ENCODE results near the gene TNFAIP8L2.
"Not testable (repeated sequence)": the region's sequence is repeated elsewhere in the genome, so short reads cannot be mapped to it uniquely, and the experiment has no call there.

The TNFAIP8L2 gene

DNA sequence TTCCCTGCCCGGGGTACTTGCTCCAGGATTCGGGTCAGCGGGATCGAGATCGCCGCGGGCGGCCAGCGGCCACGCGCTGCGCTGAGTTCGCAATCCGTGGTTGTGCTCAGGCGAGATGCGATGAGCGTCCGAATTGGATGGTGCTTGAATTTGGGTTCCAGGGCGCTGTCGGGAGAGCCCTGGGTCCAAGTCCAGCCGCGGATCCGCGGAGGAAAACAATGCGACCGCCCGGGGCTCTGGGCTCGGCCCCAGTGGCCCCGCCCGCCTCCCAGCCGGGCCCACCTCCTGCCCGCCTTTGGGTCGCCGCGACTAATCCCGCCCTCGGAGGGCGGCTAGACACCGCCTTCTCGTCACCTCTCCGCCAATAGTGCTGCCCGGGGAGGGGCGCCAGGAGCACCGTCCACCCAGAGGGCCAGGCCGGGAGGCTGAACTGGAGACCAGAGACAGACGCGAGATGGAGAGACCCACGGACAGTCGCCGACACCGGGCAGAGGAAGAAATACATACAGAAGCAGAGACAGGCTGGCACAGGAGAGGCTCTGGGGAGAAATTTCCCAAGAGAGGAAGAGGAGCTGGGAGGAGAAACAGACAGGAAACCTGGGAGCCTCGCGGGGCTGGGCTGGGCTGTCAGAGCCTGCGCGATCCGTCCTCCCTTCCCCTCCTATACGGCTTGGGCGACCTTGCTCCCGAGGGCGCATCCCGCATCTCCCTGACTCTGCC, 9.9 kb upstream of the TNFAIP8L2 start, which contains the start of gene SEMA6C:
TSS of gene SEMA6C (minus strand) at position 220 of the 720 bp plus-strand sequence. CDS start 4,010 bp downstream, outside the sequence.
- DNase-seq: peak; percentile 80

DNA sequence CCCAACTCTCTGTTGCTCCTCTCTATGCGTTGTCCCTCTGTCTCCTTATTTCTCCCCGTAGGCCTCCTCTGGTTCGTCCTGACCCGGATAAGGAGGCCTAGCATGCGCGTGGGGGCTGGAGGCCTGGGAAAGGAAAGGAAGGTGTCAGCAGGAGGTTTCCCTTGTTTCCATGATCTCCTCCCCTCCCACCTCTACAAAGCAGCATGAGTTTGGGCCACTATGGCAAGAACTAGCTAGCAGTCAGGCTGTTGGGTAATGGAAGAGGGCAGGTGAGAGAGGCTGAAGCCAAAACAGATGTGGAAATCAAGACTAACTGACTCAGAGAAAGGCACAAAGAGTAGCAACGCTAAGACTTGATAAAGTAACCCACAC, 9.3 kb upstream of the TNFAIP8L2 start:
- no peak for DNase-seq

DNA sequence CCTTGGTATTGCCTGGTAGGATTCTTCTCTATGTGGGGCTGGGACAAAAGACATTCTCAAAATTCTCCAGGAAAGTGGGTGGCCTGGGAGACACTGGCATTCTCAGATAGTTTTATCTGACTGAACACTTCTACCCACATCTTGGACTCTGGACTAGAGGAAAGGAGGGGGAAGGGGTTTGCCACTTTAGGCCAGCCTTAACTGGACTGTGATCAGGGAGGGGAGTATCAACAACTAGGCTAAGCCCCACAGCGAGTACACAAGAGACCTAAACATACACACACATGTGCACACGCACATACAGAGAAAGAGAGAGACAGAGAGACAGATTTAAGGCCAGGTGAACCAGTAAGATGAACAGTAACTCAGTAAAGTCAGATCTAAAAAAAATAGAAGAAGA, 8.8 kb upstream of the TNFAIP8L2 start:
- no peak for DNase-seq

DNA sequence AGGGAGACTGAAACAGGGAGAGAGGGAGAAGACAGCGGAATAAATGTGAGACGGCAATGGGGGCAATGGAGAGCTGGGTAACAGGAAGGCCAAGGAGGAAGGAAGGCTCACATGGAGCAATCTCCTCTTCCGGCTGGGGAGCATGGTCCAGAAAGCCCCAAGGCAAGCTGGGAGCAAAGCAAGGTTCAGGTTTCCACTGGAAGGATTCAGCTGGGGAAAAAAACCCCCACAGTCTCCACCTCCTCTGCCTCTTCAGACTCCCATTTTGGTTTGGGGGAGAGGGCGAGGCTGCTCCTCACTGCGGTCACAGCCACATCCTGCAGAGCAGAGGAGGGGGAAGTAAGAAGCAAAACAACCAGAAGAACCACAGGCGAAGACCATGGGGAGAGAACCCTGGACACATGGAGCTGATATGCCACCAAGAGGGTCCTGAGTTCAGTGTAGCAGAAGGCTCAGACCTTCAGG, 650 bp downstream of the TNFAIP8L2 start:
- DNase-seq: peak; percentile 75

DNA sequence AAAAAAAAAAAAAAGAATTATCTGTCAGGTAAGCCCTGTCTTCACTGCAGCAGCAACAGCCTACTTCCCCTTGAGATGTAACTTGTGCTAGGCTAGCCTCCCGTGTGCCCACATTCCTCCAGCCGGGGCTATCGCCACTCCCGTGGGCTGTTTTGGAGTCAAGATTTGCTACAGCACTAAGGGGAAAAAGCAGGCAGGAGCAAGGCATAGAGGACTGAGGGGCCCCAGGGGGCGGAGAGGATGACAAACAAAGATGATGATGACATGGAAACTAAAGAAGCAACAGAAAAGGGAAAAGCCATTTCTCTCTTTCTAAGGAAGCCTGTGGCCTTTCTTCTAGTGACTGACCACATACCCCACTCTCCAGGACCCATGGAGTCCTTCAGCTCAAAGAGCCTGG, 1.9 kb downstream of the TNFAIP8L2 start:
- DNase-seq: no peak

DNA sequence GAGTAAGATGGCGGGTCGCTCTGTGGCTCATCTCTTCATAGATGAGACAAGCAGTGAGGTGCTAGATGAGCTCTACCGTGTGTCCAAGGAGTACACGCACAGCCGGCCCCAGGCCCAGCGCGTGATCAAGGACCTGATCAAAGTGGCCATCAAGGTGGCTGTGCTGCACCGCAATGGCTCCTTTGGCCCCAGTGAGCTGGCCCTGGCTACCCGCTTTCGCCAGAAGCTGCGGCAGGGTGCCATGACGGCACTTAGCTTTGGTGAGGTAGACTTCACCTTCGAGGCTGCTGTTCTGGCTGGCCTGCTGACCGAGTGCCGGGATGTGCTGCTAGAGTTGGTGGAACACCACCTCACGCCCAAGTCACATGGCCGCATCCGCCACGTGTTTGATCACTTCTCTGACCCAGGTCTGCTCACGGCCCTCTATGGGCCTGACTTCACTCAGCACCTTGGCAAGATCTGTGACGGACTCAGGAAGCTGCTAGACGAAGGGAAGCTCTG, 2.4 kb downstream of the TNFAIP8L2 start:
- DNase-seq: no peak

DNA sequence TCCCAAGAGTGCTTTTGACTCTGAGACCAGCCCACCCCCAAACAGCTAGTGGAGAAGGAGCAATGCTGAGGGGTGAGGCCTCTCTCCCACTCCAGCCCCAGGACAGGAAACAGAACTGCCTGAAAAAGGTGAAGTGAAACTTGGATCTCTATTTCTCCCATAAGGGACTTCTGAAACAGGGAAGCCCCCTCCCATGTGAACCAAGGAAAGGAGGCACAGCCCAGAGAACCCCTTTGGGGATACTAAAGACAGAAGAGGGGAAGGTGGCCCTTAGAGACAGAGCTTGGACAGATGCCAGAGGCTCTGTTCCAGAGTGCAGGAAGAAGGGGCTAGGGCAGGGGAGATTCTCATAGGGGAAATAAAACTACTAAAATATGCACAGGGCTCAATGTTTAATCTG, 2.9 kb downstream of the TNFAIP8L2 start:
- DNase-seq: no peak

DNA sequence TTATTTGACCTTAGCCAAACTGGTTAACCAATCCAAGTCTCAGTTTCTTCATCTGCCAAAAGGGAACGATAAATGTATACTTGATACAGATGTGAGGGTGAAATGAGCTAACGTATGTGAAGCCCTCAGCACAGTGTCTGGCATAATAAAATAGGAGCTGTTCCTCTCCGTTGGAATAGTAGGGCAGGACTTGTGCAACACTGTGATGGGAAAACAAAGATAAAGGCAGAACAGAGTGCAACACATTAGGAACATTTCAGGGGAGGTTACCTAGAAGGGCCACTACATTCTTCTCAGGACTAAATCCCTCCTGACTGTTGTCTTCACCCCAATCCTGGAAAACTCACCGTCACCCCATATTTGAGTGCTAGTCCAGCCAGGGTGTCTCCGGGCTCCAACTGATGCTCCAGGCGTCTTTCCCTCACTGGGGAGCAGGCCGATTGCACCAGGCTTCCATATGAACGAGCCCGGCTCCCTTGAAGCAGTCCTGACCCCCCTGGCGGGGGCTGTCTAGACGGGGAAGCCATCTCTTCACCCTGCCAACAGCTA, 8.4 kb downstream of the TNFAIP8L2 start:
- DNase-seq: no peak

DNA sequence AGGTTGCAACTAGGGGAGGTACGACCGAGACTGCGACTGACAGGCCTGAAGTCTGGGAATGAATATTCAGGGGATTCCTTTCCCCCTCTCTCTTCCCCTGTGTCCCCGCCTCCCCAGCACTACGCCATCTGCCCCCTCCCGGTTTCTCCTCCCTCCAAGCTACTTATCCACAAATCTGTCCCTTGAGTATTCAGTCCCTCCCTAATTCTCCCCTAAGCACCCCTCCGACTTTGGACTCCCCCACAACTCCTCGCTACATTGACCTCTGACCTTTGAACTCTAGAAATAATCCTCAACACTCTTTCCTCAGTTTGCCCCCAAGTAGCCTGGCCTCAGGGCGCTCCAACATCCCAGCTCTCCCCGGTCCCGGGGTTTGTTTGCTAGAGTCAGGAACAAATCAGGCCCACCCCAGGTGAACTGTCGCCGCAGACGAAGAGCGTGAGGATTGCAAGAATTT, 8.9 kb downstream of the TNFAIP8L2 start:
- DNase-seq: no peak

DNA sequence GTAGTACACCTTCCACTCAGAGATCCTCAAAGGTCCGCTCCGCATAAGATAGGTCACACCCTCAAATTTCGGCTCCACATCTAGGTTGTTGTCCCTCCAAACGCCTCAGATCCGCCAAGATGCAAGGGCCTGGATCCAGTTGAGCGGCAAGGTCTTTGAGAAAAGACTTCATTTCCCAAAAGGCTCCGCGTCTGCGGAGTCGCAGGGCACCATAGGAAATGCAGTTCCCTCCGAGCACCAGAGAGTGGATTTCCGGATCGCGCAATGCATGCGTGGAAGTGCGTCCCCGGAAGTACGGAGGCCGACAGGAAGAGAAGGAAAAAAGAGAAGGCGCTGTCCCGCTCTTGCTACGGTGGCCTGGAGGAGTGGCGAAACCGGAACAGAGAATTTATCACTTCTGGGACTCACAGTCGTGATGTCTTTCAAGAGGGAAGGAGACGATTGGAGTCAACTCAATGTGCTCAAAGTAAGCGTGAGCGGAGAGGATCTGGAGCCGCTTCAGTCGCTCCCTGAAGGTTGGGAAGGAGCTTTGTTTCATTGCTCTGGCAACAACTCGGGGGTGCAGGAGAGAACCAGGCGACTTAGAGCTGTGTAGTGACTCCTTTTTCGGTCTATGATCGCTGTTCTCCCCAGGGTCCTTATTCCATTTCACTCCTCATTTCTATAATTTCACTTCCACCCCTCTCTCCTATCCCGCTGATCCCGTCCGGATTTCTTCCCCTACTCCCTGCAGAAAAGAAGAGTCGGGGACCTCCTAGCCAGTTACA, 9.5 kb downstream of the TNFAIP8L2 start, which contains the start of the genes LYSMD1 and SCNM1:
TSS of gene LYSMD1 (minus strand) at position 165 of the 767 bp plus-strand sequence. CDS start 644 bp downstream, outside the sequence.
TSS of gene SCNM1 (plus strand) at position 407 of the 767 bp plus-strand sequence. CDS start at position 416, 9 bp downstream.
- peak; percentile 98 for DNase-seq

DNA sequence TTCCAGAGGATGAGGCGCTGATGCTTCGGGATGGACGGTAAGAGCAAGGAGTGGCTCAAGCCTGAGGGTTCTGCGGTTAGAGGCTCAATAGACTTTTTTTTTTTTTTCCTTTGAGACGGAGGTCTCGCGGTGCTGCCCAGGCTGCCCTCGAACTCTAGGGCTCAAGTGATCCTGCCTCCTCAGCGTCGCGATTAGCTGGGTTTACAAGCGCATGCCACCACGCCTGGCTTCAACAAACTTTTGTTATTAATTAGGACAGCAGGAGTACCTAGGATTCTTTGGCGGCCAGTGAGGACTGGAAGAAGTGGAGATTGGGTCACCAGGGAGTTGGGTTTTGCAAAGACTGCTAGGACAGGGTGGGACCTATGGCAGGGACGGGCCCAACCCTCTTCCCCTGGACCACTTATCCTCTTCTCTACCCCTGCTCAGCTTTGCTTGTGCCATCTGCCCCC, 10.1 kb downstream of the TNFAIP8L2 start:
- no peak for DNase-seq

DNA sequence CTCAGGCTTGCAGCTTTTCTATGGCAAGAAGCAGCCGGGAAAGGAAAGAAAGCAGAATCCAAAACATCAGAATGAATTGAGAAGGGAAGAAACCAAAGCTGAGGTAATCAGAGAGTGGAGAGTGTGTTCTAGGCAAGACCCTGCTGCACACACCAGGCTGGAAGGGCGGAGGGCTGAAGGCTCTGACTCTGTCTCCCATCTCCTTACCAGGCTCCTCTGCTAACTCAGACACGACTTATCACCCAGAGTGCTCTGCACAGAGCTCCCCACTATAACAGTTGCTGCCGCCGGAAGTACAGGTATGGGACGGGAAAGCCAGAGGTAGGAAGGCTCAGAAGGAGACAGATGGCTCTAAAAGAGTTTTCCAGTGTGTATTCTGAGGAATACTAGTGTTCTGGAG, 10.7 kb downstream of the TNFAIP8L2 start:
- DNase-seq: no peak

DNA sequence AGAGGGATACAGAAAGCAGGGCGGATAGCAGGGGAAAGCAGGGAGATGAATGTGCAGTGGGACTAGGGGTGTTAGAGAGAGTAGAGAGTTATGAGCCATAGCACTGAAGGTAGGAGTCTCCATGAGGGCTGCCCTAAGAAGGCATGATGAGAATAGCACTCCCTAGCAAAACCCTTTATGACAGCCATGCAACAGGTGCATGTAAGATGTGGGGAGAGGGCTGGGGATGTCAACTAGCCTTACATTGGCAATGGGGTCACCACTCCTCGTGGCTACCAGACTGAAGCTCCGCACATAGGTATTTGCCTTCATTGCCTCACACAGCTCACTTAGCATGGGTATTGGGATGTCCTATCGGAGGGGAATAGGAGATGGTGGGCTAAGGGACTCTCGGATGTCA, 14.7 kb downstream of the TNFAIP8L2 start:
- no peak for DNase-seq

DNA sequence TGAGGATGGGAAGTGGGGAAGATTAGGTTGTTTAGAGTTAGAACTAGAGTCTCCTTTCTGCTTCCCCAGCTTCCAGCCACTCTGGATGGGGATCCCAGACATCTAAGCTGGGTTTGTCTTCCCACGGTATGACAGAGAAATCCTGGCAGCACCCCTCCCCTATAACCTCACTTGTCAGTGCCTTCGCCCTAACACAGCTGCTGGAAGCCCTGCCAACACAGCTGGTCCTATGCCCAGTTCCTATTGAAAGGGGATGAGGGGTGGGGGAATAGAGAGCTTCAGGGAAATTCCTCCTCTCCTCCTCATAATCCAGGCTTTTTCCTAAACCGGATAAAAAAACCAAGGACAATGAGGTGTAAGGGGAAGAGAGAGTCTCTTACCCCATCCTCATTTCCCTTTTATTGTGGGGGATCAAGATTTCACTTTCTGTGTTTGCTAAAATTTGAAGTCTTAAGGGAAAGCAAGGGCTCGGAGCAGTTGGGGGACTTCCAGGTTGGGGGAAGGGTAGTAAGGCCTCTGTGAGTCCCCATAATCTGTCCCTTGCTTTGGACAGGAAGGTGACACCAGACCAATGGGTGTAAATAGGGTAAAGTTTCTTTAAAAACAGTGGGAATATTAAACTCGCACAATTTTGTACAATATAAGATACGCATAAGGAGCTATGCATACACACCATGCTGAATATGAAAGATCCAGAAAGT, 18.7 kb downstream of the TNFAIP8L2 start:
- no peak for DNase-seq

DNA sequence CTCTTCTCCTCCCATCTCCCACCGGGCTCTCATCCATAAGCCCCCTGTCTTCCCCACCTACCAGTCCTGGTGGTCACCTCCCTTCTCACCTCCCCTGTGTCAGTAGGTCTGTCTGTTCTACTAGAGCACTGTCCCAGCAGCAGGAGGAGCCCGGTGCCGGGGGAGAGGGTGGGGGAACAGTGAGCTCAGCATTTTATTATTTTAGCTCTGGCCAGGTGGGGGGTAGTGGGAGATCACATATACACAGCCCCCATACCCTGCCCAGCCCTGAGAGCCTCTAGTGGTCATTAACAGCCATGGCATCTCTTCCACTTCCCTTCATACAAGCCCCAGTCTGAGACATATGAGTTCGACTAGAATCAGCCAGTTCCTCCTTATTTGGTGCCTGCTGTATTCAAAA, 19.4 kb downstream of the TNFAIP8L2 start, which contains the start of gene TMOD4:
TSS of gene TMOD4 (minus strand) at position 119 of the 400 bp plus-strand sequence. CDS start 1,106 bp downstream, outside the sequence.
- no peak for DNase-seq

DNA sequence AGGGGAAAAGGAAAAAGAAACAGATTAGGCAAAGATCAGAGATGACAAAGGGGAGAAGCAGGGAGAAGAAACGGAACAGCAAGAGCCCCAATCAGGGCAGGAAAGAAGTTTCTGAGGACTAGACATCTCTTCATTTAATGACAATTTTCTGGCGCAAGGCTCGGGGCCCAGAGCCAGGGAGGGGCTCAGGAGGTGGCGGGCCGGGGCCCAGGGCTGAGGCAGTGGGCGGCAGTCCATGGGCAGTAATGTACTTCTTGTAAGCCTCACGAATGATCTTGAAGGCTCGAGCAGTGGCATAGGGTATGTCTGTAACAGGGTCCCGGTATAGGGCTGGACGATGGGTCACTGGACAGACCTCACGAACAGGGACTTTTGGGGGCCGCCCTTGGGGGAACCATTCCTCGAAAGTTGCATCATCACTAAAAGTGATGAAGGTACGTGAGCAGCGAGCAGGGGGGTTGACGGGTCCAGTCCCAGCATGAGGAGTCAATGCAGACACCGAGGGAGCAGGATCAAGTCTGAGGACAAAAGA, 20.1 kb downstream of the TNFAIP8L2 start:
- DNase-seq: no peak

DNA sequence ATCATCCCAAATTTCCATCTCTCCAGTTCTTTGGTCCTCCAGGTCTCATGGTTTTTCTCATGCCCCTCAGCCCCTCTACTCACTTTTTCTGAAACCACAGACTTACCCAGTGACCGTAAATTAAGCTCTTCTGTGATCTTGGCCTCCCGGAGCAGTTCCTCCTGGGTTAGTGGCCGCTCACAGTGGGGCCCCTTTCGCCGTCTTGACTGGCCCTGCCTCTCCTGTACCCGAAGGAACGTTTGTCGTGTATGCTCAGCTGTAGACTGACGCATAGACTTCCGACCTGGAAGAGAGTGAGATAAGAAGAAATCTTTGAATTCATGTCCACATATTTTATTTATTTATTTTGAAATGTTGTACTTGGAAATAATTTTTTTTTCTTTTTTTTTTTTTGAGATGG, 27.8 kb downstream of the TNFAIP8L2 start:
- no peak for DNase-seq

DNA sequence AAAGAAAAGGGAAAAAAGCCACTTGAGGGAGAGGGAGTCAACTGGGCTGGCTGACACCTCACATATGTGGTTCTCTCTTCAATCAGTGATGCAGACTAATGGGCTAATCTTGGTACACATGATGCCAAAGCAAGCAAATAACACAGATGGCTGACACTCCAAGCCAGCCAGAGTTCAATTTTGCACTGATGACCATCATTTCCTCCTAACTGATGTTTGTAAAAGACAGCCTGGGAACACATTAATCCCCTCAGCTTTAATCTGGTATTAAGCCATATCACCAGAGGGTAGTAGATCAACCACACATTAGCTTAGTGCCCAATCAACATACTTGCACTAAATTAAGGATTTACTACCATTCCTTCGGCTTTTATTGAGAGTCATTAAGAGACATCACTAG, 30.8 kb downstream of the TNFAIP8L2 start:
- DNase-seq: no peak

DNA sequence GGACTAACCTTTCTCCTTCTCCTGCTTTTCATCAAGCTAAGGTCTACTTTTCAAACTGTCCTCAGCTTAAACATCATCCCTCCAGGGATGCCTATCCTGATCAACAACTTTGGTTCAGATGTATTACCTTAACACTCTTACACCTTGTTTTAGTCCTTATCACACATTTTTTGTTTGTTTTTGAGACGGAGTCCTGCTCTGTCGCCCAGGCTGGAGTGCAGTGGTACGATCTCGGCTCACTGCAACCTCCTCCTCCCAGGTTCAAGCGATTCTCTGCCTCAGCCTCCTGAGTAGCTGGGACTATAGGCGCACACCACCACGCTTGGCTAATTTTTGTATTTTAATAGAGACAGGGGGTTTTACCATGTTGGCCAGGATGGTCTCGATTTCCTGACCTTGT, 32.2 kb downstream of the TNFAIP8L2 start:
- DNase-seq: not testable (repeated sequence)

DNA sequence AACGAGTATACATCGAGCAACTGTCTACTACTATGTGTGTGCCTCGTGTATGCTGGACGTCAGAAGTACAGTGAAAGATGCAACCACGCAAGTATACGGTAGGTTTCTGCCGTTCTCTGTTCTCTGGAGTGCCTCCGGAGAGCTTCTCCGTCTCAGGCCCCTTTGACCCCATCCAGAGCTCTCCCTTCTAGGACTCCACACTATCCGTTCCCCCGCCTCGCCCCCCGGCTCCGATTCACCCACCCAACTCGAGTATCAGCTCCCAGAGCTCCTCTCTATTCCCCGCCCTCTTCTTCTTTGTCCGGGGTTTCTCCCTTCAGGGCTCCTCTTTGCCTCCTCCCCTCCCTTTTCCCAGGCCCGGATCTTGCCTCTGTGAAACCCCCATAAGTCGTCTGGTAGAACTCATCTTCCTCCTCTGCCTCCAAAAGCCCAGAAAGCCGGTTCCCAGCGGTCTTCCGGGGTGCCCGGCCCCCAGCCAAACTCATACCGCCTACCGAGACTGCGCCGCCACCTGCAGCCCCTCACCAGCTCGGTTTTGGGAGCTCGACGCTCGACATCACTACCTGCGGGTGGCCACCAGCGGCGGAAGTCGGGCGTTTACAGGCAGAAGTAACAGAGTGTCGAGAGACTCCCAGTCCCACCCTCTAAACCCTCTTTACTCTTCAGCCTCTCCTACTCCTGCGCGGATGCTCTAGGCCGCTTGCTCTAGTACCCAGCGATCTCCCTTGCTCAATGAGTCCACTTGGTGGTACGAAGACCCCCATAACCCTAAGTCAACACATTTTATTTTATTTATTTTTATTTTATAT, 33.4 kb downstream of the TNFAIP8L2 start, which contains the start of gene VPS72:
TSS of gene VPS72 (minus strand) at position 561 of the 809 bp plus-strand sequence. CDS start at position 485, 76 bp downstream.
- DNase-seq: peak; percentile 83

DNA sequence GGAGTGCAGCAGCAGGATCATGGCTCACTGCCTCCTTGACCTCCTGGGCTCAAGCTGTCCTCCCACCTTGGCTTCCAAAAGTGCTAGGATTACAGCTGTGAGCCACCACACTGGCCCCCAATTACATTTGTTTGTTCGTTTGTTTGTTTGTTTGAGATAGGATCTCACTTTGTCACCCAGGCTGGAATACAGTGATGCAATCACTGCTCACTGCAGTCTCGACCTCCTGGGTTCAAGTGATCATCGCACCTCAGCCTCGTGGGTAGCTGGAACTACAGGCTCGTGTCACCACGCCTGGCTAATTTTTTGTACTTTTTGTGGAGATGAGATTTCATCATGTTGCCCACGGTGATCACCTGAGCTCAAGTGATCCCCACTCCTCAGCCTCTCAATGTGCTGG, 35.6 kb downstream of the TNFAIP8L2 start:
- DNase-seq: no peak

All from central memory CD4-positive, alpha-beta T cell (primary cell).